Ascending aorta (tissue), 2 donors: ENCODE measurements around the gene NUP37. TPM values are rescaled to one million over a fixed set of nuclear protein-coding genes. Genes with fewer than 3 reads are reported as not detected.

Experiments
- DNase-seq, 2 donors: peaks; one replicate each; pipeline ENCODE4 v3.0.0-alpha.2; 2019; ENCODE audit warnings: low spot score in 2 of 2
- H3K27ac ChIP-seq, 2 donors: fragments of 200-600 bp; sonication (generic); one replicate each; pipeline ENCODE4 v1.5.1; 2016 to 2017; ENCODE audit warnings: mild to moderate bottlenecking in 1 of 2
- H3K27me3 ChIP-seq: fragments of 200-600 bp; sonication (generic); one replicate; pipeline ENCODE4 v1.5.1; 2017
- H3K36me3 ChIP-seq, 2 donors: fragments of 200-600 bp; sonication (generic); one replicate each; pipeline ENCODE4 v1.5.1; 2016
- H3K4me1 ChIP-seq, 2 donors: fragments of 200-600 bp; sonication (generic); one replicate each; pipeline ENCODE4 v1.5.1; 2016 to 2017; ENCODE audit warnings: mild to moderate bottlenecking in 1 of 2
- H3K4me3 ChIP-seq, 2 donors: fragments of 200-600 bp; sonication (generic); one replicate each; pipeline ENCODE4 v1.5.1; 2016 to 2017; ENCODE audit warnings: mild to moderate bottlenecking in 1 of 2
- H3K9me3 ChIP-seq, 2 donors: fragments of 200-600 bp; sonication (generic); one replicate each; pipeline ENCODE4 v1.5.1; 2016
- CTCF ChIP-seq, 3 experiments: fragments of 200-600 bp in 2 of 3; fragments of 450-650 bp in 1 of 3; sonication (generic) in 2 of 3; IDR thresholded peaks; one replicate each; pipeline ENCODE4 v1.5.1; 2016 to 2019; ENCODE audit warnings: antibody characterized with exemption in 3 of 3, mild to moderate bottlenecking in 1 of 3, moderate library complexity in 1 of 3
- intact Hi-C: fragments of 100-400 bp; cut with DNase I; formaldehyde crosslinking; loops from one replicate; pipeline ENCODE4 v1.15.1; 2023
- total RNA-seq: library from RNA; depleted of rRNA; stranded (reverse); fragments of >200 nt; gene quantifications from one replicate; pipeline ENCODE4 v1.1.0, GENCODE V29; 2016

The NUP37 gene
- total RNA-seq, 1 donor from 2014 or later = 66.9 TPM

- no peaks in the 10 kb centered on the region for H3K27me3 ChIP-seq
- no peak overlapping the region for H3K27ac ChIP-seq
- no peaks in the 10 kb centered on the region for H3K9me3 ChIP-seq
- peaks cover 8 to 18% of the 10 kb centered on the region in 2 donors for H3K36me3 ChIP-seq
- H3K4me1 ChIP-seq = peaks cover 0 to 5% of the 10 kb centered on the region in 2 donors
- H3K4me3 ChIP-seq = no peak overlapping the region
- no peak for DNase-seq
- no peak for TF ChIP-seq CTCF (IDR thresholded peaks at IDR 0.05)
- intact Hi-C loops = no loop called here
These were observed 93.2 kb downstream of the NUP37 start for GRCh38 chr12:102026728-102027127.

DNA sequence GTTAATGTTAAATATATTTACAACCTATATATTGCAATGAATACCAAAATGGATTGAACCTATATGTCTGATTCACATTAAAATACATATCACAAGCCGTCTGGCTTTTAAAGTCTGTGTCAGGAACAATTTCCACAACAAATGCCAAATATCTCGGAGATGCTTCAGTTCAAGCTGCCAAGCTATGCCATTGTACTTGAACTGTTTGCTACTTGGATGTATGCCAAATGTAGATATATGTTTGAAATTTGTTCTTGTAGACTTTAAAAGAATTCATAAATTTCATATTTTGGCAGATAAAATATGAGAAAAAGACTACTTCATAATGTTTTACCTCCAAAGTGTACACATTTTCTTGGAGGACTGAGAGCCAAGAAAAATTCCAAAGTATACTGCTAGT lies 95.1 kb downstream of the NUP37 start:
- no peak for TF ChIP-seq CTCF (IDR thresholded peaks at IDR 0.05)
- Histone ChIP-seq H3K4me1 (peaks cover 0 to 5% of the 10 kb centered on the region in 2 donors), H3K4me3 (no peak overlapping the region), H3K9me3 (no peaks in the 10 kb centered on the region), H3K27me3 (no peaks in the 10 kb centered on the region), H3K36me3 (peaks cover 8 to 15% of the 10 kb centered on the region in 2 donors), H3K27ac (no peak overlapping the region)
- intact Hi-C loops = no loop called here
- no peak for DNase-seq

- Histone ChIP-seq H3K36me3 (peaks cover 8 to 16% of the 10 kb centered on the region in 2 donors), H3K4me3 (no peak overlapping the region), H3K27me3 (no peaks in the 10 kb centered on the region), H3K4me1 (no peaks in the 10 kb centered on the region), H3K9me3 (no peaks in the 10 kb centered on the region), H3K27ac (no peak overlapping the region)
- no peak for TF ChIP-seq CTCF (IDR thresholded peaks at IDR 0.05)
- intact Hi-C loops = no loop called here
- DNase-seq = no peak
These were observed 96.5 kb downstream of the NUP37 start for GRCh38 chr12:102023343-102023930.

Other genes with a start within 250 kb of the NUP37 start
- gene DRAM1, start 242.5 kb downstream of the NUP37 start, total RNA-seq = 8.8 TPM
- gene WASHC3, start 58.1 kb downstream of the NUP37 start, total RNA-seq = 36.4 TPM
- 0.64 TPM for gene PARPBP, start 69 bp upstream of the NUP37 start, total RNA-seq
- gene PMCH, start 77.7 kb upstream of the NUP37 start, total RNA-seq = not detected